Measurements from ENCODE around the gene HOMER3. TPM values are rescaled to one million over a fixed set of nuclear protein-coding genes. Genes with fewer than 3 reads are reported as not detected.

The HOMER3 gene
- total RNA-seq, 1 experiment from 2014 or later, result 58.9 TPM

DNA sequence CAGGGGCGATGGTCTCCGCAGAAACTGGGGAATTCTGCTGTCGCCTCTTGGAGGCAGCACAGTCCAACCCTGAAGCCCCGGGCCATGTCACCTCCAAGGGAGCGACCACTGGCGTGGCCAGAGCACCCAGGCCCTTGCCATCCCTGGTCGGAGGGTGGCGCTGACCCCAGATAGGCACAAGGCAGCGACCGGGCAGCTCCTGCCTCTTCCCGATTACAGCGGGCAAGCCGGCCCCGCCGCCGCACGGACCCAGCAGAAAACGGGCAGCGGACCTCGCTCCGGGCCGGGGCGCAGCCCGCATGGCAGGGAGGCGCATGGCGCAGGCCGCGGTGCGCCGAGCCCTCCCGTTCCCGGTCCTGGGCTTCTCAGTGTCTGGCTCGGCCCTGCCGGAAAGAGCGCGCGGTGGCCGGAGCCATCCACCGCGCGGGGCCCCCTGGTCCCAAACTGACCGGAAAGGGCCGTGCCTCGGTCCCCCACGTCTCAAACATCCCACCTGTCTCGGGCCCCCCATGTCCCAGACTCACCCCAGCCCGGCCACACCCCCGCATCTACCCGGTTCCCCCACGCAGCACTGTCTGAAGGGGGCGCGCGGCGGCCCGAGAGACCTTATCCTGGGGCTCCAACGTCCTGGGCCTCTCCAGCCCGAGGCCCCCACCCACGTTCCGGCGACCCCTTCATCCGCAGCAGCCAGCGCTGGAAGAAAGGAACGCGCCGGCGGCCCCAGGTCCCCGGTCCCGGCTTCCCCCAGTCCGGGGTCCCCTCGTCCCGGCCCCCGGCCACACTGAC is 45.8 kb downstream of the HOMER3 start:
- DNase-seq (ENCODE audit: unreplicated experiment), result peak; percentile 44
- H3K27me3 Mint-ChIP-seq (ENCODE audit: insufficient read depth, unreplicated experiment), result peaks cover 37% of the 10 kb centered on the region
- H3K4me1 Mint-ChIP-seq (ENCODE audit: insufficient read depth, unreplicated experiment), result no peaks in the 10 kb centered on the region
- H3K36me3 Mint-ChIP-seq (ENCODE audit: insufficient read depth, unreplicated experiment), result no peaks in the 10 kb centered on the region
- BruUV-seq (replicated peaks), result no TSS peak
- H3K9me3 Mint-ChIP-seq (ENCODE audit: unreplicated experiment), result no peaks in the 10 kb centered on the region
- TF ChIP-seq, protein P1, sequence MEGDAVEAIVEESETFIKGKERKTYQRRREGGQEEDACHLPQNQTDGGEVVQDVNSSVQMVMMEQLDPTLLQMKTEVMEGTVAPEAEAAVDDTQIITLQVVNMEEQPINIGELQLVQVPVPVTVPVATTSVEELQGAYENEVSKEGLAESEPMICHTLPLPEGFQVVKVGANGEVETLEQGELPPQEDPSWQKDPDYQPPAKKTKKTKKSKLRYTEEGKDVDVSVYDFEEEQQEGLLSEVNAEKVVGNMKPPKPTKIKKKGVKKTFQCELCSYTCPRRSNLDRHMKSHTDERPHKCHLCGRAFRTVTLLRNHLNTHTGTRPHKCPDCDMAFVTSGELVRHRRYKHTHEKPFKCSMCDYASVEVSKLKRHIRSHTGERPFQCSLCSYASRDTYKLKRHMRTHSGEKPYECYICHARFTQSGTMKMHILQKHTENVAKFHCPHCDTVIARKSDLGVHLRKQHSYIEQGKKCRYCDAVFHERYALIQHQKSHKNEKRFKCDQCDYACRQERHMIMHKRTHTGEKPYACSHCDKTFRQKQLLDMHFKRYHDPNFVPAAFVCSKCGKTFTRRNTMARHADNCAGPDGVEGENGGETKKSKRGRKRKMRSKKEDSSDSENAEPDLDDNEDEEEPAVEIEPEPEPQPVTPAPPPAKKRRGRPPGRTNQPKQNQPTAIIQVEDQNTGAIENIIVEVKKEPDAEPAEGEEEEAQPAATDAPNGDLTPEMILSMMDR (IDR thresholded peaks at IDR 0.05; ENCODE audit: unreplicated experiment), result no peak
- ChIA-PET CTCF (interaction anchor here (0.9 to 1.1 kb wide), 3 partner anchors 15 to 92 kb away, joined by 3 to 6 read pairs (median 3); no protein-coding TSS in a partner anchor), POLR2A (interaction anchor here (0.6 to 1.2 kb wide), 3 partner anchors 9 to 611 kb away, joined by 3 to 6 read pairs (median 5); no protein-coding TSS in a partner anchor)
- intact Hi-C loops (cut with micrococcal nuclease), result loop anchor here (1.0 kb wide), 1 partner anchor 91 kb away; no protein-coding TSS in a partner anchor
- H3K4me3 Mint-ChIP-seq (ENCODE audit: unreplicated experiment), result peak overlapping the region; percentile 21
- no peak overlapping the region for H3K27ac Mint-ChIP-seq (ENCODE audit: low read depth, unreplicated experiment)

DNA sequence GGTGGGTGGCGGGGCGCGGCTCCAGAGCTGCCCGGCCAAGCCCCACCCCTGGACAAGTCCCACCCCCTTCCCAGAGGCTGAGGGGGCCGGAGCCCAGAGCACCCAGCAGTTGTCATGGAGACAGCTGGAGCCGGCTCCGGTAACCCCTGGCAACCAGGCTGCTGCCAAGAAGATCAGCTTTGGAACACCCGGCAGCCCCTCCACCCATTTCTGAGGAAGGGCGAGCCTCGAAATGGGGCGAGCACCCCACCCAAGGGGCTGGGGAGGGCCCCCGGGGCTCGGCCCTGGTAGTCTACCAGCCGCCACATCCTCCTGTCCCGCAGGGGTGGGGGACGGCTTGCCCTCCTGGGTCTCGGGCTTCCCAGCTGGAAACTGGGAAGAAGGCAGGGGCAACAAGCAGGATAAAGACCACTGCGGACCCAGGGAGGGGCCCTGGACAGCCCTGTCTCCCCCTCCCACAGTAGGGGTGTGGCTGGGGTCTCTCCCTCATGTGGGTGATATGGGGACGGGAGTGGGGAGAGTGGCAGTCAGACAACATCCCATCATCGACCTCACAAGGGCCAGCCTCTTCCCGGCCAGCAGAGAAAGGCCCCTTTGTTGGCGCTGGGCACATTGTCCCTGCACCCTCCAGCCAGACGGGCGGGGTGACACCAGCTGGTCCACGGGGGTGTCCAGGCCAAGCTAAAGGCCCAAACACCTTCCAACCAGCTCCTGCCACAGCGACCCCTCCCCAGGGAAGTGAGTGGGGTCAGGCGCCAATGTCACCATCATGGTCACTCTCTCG is 46.6 kb downstream of the HOMER3 start:
- no peaks in the 10 kb centered on the region for H3K4me1 Mint-ChIP-seq (ENCODE audit: insufficient read depth, unreplicated experiment)
- CTCF ChIA-PET, result interaction anchor here (0.9 kb wide), 1 partner anchor 14 kb away, joined by 3 read pairs; no protein-coding TSS in a partner anchor

DNA sequence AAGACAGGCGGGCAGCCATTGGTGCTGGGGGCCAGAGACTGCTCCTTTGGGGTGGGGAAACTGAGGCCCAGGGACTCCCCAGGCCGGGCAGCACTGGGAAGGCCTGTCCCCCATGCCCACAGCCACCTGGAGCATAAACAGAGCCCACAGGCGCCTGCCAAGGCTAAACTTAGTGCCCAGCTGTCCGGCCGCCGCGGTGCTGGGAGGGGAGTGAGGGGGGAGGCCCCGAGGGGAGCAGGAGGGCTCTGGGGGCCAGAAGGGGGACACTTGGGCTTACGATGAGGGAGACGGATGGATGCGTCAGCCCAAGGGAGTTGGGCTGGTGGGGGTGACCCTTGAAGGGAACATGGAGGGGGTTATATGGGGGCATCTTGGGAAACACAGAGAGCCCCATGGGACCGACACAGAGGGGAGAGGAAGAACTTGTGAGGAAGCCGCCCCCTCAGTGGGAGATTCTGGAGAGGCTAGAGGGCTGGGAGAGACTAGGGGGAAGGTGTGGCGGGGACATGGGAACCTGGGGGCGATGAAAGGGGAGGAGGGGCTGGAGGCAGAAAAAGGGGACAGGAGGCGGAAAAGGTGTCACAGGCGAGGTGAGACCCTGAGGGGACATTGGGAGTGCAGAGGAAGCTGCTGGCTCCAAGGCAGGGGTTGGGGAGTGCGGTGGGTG is 47.3 kb downstream of the HOMER3 start:
- H3K9me3 Mint-ChIP-seq (ENCODE audit: unreplicated experiment), result no peaks in the 10 kb centered on the region
- BruUV-seq (replicated peaks), result no TSS peak
- H3K27ac Mint-ChIP-seq (ENCODE audit: low read depth, unreplicated experiment), result no peak overlapping the region

More for the DNA sequence above, 46.6 kb downstream of the HOMER3 start:
- TF ChIP-seq, protein P1 (IDR thresholded peaks at IDR 0.05; ENCODE audit: unreplicated experiment), result no peak
- H3K27ac Mint-ChIP-seq (ENCODE audit: low read depth, unreplicated experiment), result no peak overlapping the region
- H3K9me3 Mint-ChIP-seq (ENCODE audit: unreplicated experiment), result no peaks in the 10 kb centered on the region
- intact Hi-C loops (cut with micrococcal nuclease), result loop anchor here (1.0 kb wide), 1 partner anchor 92 kb away; no protein-coding TSS in a partner anchor
- no peak overlapping the region for H3K4me3 Mint-ChIP-seq (ENCODE audit: unreplicated experiment)
- no TSS peak for BruUV-seq (replicated peaks)
- no peaks in the 10 kb centered on the region for H3K36me3 Mint-ChIP-seq (ENCODE audit: insufficient read depth, unreplicated experiment)
- no peak for DNase-seq (ENCODE audit: unreplicated experiment)
- POLR2A ChIA-PET, result interaction anchor here (0.9 to 1.2 kb wide), 2 partner anchors 10 to 35 kb away, joined by 5 to 6 read pairs; no protein-coding TSS in a partner anchor
- H3K27me3 Mint-ChIP-seq (ENCODE audit: insufficient read depth, unreplicated experiment), result peaks cover 37% of the 10 kb centered on the region

More for the DNA sequence above, 47.3 kb downstream of the HOMER3 start:
- peaks cover 37% of the 10 kb centered on the region for H3K27me3 Mint-ChIP-seq (ENCODE audit: insufficient read depth, unreplicated experiment)
- no peaks in the 10 kb centered on the region for H3K4me1 Mint-ChIP-seq (ENCODE audit: insufficient read depth, unreplicated experiment)
- no peak for DNase-seq (ENCODE audit: unreplicated experiment)
- intact Hi-C loops (cut with micrococcal nuclease), result no loop called here
- H3K36me3 Mint-ChIP-seq (ENCODE audit: insufficient read depth, unreplicated experiment), result no peaks in the 10 kb centered on the region
- CTCF ChIA-PET, result no interaction called here
- POLR2A ChIA-PET, result no interaction called here
- no peak overlapping the region for H3K4me3 Mint-ChIP-seq (ENCODE audit: unreplicated experiment)
- TF ChIP-seq, protein P1 (IDR thresholded peaks at IDR 0.05; ENCODE audit: unreplicated experiment), result no peak
